Mucosa of gallbladder (tissue), 1 donor: Measurements from ENCODE around the gene FOXD2. TPM values are rescaled to one million over a fixed set of nuclear protein-coding genes. Genes with fewer than 3 reads are reported as not detected.

ENCODE experiments used
- DNase-seq: peaks from one replicate; pipeline ENCODE4 v3.0.0-alpha.2; 2020; ENCODE audit warnings: low spot score
- total RNA-seq: library from RNA; stranded (reverse); gene quantifications from one replicate; pipeline ENCODE4 v1.2.1, GENCODE V29; 2021
- donor health status: DM: no; HTN: no; CAD: no.

FOXD2 gene
- total RNA-seq, 1 donor from 2014 or later = 0.26 TPM

DNA sequence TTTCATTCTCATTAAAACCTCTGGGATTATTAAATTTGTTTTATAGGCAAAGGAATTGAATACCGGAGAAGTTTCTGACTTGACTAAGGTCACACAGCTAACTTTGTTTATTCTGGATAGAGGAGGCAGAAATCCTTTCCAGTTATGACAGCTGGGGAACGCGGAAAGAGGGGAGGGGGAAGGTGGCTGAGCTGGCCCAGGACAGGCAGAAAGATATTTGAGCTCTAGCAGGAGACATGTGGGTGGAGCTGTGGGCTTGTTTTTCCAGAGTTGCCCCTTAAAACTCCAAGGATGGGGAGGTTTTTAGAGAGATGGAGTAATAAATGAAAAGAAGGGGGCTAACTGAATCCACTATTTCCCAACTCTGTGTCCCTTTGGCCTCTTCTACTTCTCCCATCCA, 27.8 kb downstream of the FOXD2 start:
- no peak for DNase-seq

DNA sequence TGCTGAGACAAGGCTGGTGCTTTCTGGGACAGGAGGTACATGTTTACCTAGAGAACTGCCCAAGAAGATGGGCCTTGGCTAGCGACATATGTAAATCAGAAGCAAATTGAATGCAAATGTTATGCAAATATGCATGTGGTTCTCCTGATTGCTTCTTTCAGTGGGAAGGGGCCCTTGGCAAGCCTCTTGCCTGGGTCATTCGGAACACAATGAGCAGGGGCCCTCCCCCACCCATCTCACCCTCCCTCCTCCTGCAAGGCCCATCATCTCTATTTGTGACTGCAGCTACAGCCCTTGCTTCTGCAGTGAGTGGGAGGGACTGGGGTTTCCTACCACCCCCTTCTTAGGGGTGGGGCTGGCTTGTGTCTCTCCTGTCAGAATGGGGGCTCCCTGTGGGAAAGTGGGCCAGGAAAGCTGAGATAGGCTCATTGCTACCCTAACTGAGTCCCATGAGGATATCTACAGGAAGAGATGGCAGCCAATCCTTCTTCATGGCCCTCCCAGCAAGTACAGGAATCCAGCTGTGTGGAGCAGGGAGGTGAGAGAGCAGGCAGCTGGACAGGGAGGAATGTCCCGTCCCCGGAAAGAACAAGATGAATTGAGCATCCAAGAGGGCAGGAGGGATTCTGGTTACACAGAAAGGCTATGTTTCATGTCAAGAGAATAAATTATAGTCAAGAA, 31.0 kb downstream of the FOXD2 start:
- DNase-seq = no peak

DNA sequence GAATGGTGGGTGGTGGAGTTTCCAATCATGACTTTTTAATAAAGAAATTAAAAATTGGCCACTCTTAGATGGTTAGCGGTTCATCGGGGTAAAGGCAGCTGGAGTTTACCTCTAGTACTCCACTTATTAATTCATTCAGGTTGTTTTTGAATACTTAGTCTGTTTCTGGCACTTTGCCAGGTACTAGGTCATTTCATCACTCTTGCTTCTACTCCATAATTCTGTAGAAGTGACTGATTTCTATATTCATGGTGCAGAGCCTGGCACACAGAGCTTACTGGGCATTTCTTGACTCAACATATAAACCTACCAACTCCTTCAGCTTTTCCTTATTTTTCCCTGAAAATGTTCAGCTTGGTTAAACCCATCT, 31.5 kb downstream of the FOXD2 start:
- DNase-seq = no peak

DNA sequence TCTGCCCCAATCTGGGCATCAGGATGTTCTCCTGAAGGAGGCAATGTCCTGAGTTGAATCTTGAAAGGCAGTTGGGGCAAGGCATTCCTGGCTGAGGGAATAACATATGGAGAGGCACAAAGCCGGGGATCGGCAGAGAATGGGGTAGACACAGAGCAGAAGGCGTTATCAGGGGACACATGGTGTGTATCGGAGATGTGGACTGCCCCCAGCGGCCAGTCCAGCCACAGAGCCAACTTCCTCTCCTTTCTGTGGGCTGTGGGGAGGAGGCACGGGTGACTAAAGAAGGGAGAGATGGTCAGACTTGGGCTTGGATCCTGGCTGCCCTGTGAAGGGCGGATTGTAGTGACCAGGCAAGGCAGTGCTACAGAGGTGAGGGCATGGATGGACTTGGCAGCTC, 32.1 kb downstream of the FOXD2 start:
- DNase-seq = no peak

DNA sequence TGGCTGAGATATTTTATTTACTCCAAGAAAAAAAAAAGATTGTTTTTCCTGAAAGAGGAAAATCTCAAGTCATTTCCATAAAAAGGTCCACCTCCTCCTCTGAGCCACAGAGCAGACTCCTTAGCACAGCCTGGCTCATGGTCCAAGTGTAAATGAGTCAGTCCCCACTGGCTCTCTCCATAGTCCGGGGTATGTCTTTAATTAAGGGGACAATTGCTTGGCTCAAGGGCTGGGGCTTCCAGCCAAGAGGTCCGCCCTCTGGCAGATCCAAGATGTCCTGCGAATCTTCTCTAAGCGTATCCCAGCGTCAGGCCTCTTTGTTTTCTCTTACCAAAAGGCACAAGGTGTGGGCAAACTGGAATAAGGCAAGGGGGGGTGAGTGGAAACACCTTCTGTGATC, 33.3 kb downstream of the FOXD2 start:
- DNase-seq = peak; percentile 29

DNA sequence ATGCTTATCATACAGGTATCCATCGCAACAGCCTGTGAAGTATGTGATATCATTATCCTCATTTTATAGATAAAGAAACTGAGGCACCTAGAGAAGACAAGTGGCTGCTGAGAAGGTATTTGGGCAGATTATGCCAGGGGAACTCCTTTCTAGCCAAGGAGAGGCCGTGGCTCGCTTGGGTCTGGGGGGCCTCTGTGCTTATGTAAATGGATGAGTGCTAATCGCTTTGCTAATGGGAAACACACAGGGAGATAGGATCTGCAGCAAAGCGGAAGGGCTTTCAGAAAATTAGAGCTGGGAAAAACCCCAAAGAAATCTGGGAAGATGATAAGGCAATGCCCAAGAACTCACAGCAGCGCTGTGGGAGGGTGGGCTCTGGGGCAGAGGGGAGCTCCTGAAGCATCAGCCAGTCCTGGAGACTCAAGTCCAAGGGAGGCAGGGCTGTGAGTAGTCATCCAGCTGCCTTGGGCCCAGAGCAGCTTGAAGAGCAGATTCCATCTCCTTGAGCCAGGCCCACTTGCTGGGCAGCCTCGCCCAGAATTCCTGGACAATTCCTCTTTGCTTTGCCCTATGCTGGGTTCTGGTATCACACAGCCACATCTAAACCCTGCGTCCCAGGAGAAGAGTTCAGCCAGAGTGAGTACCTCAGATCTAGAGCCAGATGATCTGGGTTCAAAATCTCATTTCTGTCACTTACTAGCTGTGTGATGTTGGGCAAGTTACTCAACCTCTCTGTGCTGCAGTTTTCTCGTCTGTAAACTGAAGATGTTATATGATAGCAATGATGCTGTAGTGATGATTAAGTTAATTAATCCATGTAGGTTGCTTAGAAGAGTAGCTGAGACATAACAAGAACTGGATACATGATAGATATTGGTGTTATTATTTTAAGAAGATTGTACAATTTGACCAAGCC, 36.7 kb downstream of the FOXD2 start:
- no peak for DNase-seq

DNA sequence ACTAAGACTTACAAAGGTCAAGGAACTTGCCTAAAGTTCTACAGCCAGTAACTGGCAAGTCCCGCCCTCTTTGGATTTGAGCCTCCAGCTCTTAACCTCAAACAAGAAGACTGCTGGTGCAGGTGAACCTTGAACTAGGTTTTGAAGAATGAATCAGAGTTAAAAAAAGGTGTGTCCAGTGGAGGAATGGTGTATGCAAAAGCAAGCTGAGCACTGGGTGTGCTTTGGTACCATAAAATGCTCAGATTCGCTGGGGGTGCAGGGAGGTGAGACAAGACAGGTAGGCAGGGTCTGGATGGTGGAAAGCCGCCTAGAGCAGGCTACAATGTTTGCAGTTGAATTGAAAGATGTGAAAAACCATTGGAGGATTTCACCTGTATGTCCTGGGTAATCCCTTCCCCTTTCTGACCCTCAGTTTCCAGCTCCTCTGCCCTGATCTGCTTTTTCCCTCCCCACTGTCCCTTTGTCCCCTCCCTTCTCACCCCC, 39.8 kb downstream of the FOXD2 start:
- DNase-seq = peak; percentile 78

DNA sequence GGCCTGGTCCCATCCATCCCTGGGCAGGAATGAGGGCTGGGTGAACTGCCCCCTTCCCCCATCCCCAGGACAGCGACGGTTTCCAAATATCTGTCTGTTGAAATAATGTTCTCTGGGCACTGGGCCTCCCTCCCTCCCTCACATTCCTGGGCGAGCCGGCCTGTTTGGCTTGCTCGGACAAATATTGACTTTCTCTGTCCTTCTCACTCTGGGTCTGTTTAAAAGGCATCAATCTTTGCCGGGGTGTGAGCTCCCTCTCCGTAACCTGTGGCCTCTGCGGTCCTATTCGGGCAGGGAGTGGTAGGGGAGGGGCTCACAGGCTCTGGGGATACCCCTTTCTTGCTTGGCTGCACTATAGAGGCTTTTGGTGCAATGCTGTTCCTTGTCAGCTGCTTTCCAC, 40.2 kb downstream of the FOXD2 start:
- DNase-seq = peak; percentile 72

DNA sequence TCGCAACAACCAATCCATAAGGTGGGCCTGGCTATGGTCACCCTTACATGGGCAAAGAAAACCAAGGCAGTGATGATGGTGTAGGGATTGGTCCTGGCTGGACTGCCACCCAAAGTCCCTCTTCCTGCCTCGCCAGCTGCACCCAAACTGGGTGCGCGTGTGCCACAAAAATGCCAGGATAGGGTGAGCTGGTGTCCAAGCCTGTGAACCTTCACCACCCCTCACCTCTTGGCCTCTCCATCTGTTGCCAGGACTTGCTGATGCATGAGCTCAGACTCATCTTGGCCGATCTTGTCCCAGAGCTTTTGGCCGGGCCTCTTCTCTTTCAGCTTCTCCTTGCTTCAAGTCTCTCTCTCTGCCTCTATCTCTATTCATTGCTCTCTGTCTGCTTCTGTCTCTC, 41.8 kb downstream of the FOXD2 start:
- DNase-seq = no peak

DNA sequence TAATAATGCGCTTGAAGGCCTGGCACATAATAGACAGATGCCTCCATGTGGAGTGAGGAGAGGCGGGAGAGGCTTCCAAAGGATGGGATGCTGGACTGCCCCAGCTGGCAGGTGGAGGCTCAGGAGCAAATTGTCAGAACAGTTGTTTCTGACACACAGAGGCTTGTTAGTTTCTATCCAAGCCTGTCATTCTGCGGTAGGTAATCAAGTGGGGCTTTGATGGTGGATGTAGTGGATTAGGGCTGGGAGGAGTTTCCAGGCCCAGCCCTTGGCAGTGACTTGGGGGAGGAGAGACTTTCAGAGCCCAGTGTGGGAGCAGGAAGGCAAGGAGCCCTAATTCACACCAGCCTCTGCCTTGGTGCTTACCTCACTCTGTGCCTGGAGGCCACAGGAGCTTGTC, 44.1 kb downstream of the FOXD2 start:
- DNase-seq = no peak

DNA sequence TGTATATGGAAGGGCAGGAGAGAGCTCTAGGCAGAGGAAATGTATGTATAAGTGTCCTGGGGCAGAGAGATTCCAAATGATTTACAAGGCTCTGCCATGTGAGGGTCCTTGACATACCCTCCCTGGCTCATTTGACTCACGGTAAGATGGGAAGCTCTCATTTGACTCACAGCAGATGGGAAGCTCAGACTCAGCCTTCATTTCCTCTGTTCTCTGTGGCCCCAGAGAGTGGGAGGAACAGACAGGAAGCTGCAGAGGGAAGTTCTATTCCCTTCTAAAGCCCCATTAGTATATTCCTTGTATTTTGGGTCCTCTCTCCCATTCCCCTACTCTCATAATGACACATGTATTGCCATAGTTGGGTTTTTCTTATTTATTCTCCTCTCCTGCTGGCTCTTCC, 44.9 kb downstream of the FOXD2 start:
- DNase-seq = no peak

DNA sequence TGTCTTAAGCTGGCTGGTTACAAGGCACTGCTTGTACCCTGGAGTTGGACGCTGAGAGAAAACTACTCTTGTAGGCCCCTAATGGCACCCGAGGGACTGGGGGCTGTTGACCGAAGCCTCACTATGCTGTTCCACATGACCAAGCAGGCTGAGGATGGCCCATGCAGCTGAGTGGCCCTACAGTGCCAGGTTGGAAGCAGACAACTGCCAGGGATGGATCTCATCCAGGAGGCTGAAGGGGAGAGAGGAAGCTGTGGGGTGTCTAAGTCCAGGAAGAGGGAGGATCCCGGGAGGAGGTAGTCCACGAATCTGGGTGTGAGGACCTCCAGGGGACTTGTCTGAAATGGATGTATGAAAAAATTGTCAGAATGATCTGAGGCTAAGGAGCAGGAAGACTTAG, 45.8 kb downstream of the FOXD2 start:
- no peak for DNase-seq

DNA sequence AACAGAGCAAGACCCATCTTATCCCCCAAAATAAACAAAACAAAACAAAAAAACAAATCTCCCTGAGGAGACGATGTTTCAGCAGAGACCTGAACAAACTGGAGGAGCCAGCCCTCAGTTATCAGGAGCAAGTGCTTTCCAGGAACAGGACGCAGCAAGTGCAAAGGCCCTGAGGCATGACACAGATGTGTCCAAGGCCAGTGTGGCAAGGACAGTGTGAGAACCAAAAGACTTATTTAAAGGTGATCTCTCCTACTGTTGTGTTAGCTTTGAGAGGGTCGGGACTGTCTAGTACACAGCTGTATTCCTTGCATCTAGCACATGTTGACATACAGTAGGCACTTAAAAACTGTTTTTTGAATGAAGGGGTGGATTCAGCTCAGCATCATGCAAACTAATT, 48.0 kb downstream of the FOXD2 start:
- no peak for DNase-seq

DNA sequence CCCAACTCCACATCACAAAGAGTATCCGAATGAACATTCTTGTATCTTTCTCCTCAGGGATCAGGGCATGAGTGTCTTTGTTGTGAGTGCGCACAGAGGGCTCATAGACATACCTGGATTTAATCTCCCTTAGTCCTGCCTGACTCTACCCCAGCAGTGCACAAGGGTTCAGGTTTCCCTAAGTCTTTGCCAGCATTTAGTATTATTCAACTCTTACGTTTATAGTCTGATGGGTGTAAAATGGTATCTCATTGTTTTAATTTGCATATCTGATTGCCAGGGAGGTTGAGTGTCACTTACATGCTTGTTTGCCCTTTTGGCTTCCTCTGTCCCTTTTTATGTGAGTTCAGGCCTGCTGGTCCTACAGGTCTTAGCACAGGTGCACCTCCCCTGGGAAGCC, 49.5 kb downstream of the FOXD2 start:
- DNase-seq = no peak

DNA sequence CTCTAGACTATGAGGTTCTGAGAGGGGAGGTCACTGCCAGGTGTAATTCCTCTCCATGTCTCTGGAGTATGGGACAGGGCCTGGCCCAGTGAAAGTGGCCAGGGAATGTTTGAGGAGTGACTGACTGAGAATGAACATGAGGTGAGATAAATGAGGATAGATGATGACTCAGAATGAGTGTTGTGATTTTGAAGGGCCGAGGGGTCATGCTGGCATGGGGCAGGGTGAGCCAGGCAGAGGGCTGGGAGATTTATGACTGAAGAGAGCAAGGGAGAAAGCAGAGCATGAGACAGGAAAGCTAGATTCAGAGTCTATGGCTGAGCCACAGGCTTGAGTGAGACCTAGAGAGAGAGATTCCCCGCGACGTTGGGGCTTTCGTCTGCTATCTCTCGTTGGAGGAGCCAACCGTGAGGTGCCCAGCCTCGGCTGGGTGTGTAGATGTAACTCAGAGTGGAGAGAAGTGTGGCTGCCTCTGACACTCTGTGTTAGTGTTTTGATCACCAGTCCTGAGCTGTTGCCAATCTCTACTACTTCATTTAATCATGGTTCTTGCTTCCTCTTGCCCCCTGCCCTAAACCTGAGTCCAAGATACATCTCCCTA, 50.1 kb downstream of the FOXD2 start:
- DNase-seq = no peak

Other genes starting within 250 kb of the FOXD2 start
- gene PDZK1IP1, start 248.0 kb upstream of the FOXD2 start, total RNA-seq = 91.1 TPM
- 6.0 TPM for gene TAL1, start 205.8 kb upstream of the FOXD2 start, total RNA-seq
- gene STIL, start 123.9 kb upstream of the FOXD2 start, total RNA-seq = 2.7 TPM
- 149 TPM for gene CMPK1, start 104.3 kb upstream of the FOXD2 start, total RNA-seq
- not detected for gene FOXE3, start 21.8 kb upstream of the FOXD2 start, total RNA-seq